Renal pelvis (tissue), 4 donors: ENCODE measurements around the gene TNNT1. TPM values are rescaled to one million over a fixed set of nuclear protein-coding genes. Genes with fewer than 3 reads are reported as not detected.
"Not testable (repeated sequence)": the region's sequence is repeated elsewhere in the genome, so short reads cannot be mapped to it uniquely, and the experiment has no call there.

ENCODE experiments used
- DNase-seq: peaks from one replicate; pipeline ENCODE4 v3.0.0-alpha.2; 2013
- polyA plus RNA-seq, 3 donors: library from polyadenylated mRNA; unstranded; fragments of 120-200 nt; gene quantifications; one replicate each; pipeline ENCODE4 v1.2.1, GENCODE V29; 2013; ENCODE audit not compliant: insufficient read length in 3 of 3

TNNT1 gene
- polyA plus RNA-seq, 3 donors = 4.6 to 6.7 (median 5.3) TPM

DNA sequence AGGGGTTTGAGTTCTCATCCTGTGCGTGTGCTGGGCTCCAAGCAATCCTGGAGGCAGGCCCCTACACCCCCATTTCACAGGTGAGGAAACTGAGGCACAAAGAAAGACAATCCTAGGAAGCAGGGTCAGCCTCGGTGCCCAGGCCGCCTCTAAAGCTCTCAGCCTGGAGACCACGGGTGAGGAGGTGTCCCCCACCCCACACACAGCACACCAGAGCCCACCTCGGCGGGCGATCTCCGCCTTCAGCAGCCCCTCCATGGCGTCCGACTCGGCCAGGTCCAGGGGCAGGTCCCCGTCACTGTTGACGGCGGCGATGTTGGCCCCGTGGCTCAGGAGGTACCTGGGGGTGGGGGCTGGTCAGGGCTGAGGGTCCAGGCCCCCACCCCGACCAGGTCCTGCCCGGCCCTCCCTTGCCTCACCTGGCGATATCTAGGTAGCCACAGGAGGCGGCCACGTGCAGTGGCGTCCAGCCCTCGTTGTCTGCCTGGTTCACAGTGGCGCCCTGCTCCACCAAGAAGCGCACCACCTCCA, 36.7 kb downstream of the TNNT1 start:
- no peak for DNase-seq

DNA sequence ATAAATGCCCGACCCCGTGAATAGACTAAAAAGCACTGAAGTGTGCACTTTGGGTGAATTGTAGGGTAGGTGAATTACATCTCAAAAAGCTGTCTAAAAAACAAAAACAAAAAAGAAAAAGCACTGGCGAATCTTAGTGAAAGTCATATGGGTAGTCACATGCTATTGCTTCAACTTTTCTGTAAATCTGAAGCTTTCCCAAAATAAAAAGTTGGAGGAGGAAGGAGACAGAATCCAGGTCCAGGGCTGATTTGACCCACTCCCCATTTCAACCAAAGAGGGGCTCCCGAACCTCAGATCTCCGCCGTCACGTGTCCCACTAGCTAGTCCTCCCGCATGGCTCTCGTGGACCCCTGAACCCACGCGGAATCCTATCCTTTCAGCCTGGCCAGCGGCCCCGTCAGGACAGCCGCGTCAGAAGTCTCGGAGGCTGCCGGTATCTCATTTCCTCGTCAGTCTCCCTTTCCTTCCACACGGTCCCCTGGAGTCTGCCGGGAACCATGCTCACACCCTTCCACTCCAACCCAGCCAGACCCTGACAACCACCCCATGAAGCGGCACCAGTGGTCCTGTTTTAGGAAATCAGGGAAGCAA, 37.7 kb downstream of the TNNT1 start:
- no peak for DNase-seq

DNA sequence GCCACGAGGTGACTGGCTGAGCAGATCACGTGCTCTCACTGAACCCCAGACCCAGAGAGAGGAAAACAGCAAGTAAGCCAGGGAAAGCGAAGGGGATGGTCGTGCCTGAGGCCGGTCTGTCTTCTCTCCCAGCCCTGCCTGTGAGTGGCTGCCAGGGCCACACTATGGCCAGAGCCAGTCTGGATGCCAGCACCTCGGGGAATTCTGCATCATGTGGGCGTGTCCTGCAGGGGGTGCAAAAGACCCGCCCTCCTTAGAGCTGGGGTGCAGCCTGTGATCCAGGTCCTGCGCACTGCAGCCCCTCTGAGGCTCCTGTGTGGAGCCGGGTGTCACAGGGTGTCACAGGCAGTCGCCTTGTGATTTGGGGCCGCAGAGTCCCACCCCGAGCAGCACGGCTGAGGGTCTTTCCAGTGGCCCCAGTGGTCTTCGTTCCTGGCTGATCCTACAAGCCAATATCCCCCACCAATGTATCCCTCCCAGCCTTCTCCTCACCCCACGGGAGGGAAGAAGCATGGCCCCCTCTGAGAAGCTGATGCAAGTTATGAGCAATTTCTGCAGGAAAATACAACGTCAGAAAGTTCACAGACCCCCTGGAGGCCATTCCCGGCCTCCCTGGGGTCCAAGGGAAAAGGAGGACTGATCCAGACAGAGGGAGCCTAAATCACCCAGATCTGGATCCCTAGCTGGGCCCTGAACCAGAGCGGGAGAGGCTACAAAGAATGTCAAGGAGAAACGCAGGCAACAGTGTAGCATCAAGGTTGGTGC, 39.3 kb downstream of the TNNT1 start:
- no peak for DNase-seq

GRCh38 chr19:55107252-55107651, 41.8 kb downstream of the TNNT1 start:
- not testable (repeated sequence) for DNase-seq

DNA sequence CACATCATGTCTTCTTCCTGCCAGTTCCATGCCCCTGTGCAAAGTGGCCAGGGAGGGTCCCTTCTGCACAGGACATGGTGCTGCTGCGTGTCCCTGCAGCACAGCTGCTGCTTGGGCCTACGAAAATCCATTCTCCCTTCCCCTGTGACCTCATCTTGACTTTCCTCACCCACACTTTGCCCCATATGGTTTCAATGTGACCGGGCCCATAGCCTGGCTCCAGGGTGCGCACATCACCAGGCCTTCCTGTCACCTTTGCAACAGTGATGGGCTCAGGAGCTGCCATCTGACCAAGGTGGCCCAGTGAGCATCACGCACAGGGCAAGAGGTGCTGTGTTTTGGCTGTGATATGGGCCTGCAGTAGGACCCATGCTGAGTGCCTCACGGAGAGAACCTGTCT, 42.4 kb downstream of the TNNT1 start:
- no peak for DNase-seq

DNA sequence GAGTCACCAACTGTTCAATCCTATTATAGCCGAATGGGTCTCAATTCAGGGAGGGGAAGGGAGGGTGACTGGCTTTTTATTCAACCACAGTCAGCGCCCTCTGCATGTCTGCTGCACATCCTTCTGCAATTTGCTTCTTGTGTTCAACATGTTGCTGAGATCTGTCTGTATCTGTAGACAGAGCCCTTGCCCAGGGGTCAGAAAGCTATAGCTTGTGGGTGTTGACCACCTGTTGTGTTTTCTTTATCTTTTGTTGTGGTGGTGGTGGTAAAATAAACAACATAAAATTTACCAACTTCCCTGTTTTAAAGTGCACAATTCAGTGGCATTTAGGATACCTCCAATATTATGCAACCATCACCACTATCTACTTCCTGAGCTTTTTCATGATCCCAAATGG, 43.8 kb downstream of the TNNT1 start:
- no peak for DNase-seq

GRCh38 chr19:55103190-55103589, 45.8 kb downstream of the TNNT1 start:
- DNase-seq = no peak

DNA sequence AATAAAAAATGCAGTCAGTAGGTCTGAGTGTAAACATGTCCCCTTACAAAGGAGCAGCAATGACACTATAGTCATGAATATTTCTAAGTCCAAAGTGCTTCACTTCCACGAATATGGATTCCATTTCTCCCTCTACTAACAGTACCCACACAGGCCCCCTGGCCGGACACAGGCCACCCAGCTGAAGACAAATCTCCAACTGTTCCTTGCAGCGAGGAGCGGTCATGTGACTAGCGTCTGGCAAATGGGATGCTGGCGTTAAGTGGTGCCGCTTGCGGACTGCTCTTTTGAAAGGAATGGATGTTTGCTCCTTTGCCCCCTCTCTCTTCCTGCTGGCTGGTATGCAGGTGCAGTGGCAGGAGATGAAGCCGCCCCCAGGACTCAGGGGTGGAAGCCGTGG, 47.7 kb downstream of the TNNT1 start:
- no peak for DNase-seq

- DNase-seq = no peak
These were observed 49.2 kb downstream of the TNNT1 start for GRCh38 chr19:55099557-55100506.

DNA sequence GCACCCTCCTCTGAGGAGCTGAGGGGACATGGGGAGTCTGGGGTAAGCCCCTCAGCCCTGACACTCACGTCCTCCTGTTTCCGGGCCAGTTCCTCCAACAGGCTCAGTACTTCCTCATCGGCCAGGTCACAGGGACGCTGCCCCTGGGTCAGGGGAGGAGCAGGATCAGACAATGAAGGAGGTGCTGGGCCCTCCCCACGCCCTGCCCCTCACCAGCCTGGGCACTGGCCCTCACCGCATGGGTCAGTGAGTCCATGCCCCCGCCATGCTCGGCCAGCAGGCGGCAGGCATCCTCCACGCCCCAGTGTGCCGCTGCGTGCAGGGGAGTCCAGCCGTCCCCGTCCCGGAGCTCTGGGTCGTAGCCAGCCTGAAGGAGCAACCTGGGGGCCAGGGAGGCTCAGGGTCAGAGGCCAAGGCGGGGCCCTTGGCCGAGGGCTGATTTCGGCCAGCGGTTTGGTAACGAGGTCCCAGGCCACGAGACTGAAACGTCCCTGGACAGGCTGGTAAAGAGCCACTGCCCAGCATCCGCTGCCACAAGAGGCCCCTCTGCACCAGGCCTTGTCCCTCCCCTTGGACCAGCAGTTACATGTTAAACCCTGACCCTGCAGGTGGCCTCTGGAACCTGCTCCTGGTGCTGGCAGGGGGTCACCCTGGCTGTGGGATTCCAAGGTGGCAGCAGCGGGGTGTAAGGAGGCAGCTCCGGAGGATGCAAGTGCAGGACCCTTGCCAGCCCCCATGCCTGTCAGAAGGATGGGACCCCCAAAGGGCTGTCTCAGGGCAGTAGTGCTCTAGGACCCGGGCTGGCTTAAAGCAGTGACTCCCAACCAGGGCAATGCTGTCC, 50.1 kb downstream of the TNNT1 start:
- no peak for DNase-seq

GRCh38 chr19:55097864-55098715, 50.9 kb downstream of the TNNT1 start:
- DNase-seq = no peak

DNA sequence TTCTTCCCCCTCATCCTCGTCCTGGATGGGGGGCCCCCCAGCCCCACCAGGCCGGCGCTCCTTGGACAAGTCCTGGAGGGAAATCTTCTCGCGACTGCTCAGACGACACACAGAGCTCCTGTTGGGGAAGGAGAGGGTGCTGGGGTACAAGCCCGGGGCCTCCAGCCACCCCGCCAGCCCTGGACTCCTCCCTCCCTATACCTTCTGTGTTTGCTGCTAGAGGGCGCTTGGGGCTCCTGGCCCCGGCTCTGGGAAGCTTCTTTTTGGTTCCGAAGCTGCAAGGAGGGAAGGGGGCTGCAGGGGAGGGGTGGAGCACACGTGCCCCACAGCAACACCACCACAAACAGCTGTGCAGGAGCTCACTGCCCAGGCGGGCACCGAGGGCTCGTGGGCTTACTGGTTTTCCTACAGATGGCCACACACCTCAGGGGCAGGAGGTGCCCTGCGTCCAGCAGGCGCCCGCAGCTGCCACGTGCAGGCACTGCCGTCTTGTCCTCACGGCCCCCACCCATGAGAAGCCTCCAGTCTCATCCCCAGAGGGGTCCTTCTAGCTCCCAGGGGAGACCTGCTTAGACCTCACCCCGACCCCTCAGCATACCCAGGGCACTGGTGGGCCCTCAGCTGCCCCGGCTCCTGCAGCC, 52.8 kb downstream of the TNNT1 start:
- DNase-seq = no peak

DNA sequence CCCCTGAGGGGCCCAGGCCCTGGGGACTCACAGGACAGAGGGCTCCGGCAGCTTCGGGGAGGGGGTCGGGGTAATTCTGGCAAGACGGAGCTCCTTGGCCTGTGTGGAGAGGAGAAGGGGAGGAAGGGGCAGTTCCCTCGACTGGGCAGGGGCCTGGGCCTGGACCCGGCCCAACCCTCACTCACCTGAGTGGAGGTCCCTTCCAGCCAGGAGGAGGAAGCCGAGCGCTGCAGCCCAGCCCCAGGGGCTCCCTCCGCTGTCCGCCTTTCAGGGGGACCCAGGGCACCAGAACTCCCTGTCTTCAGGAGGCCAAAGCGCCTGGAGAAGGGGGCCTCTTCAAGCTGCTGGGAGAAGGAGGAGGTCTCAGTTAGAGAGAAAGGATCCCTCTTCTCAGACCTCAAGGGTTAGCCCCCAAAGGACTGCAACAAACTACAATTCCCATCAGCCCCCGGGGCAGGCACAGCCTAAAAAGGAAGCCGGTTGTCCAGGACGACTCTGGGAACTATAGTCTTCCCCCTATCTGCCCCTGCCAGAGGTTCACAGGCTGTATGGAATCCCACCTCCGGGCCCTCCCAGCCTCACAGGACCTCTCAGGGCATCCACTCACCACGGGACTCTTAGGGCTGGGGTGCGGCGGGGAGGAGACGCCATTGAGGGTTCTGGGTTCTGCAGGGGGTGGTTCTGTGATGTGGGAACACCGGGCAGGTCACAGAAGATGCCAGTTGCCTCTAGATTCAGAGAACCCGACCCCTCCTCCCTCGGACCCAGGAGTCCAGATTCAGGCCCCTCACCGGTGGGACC, 53.5 kb downstream of the TNNT1 start:
- DNase-seq = no peak

- no peak for DNase-seq
These were observed 54.3 kb downstream of the TNNT1 start for GRCh38 chr19:55094456-55095259.

DNA sequence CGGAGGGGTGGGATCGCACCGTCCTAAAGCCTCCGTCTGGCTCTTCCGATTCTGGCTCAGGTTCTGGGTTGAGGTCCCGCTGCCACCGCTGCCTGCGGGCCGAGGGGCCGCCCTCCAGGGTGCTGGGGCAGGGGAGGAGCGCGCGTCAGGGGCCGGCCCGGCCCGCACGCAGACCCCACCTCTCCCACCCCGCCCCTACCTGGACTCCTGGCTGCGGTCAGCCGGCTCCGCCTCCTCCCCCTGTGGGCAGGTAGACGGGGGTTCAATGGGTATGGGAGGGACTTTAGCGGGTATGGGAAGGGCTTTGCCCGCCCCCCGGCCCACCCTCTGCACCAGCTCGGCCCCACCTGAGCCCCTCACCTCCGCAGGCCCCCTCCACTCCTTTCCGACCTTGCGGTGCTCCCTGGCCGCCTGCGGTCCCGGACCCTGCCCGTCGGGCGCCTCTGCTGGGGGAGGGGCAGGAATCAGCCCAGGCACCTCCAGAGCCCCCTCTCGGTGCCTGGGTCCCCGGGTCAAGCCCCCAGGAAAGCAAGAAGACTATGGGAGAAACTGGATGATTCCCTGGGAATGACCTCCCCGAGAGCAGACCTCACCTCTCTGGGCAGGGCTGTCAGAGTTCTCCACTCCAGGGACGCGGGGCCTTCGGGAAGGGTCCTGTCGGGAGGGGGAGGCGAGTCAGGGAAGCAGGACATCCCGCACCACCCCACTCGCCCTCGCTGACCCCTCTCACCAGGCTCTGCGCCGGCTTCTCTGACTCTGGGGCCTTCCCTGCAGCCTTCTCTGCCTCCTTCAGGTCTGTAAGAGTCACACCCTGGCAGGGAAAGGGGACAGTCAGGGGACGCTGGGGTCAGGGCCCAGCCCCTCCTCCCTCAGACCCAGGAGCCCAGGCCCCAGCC, 56.3 kb downstream of the TNNT1 start:
- DNase-seq = no peak

DNA sequence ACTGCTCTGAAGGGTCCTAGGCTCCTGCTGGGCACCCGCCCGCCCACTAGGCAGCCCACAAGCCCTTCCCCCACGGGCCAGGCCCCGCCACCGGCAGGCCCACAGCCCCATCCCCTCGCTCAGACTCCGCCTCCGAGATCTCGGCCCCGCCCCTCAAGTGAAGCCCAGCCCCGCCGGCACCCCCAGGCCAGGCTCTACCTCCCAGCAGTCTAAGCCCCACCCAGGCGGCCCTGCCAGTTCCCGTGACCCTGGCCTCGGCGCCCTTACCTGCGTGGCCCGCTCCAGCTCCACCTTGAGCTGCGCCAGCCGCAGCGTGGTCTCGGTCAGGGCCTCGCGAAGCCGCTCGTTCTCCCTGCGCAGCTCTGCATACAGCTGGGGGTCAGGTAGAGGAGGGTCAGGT, 57.1 kb downstream of the TNNT1 start:
- DNase-seq = no peak
